IPS-15b (cell line): ENCODE measurements around the gene TRIO.

Source experiments
- H3K27me3 ChIP-seq: one replicate; pipeline ENCODE4 v1.6.1; 2013; ENCODE audit warnings: low read length; ENCODE audit not compliant: control insufficient read depth, insufficient read depth
- H3K36me3 ChIP-seq: one replicate; pipeline ENCODE4 v1.6.1; 2013; ENCODE audit warnings: low read length; ENCODE audit not compliant: control insufficient read depth, insufficient read depth
- H3K4me1 ChIP-seq: one replicate; pipeline ENCODE4 v1.6.1; 2013; ENCODE audit warnings: mild to moderate bottlenecking, low read length; ENCODE audit not compliant: control insufficient read depth, insufficient read depth
- H3K4me3 ChIP-seq: one replicate; pipeline ENCODE4 v1.5.1; 2013; ENCODE audit warnings: low read depth, low read length
- H3K9ac ChIP-seq: one replicate; pipeline ENCODE4 v1.6.1; 2013; ENCODE audit warnings: low read depth, mild to moderate bottlenecking, low read length
- H3K9me3 ChIP-seq: one replicate; pipeline ENCODE4 v1.6.1; 2013; ENCODE audit warnings: mild to moderate bottlenecking, low read length; ENCODE audit not compliant: control insufficient read depth, insufficient read depth

Gene TRIO

DNA sequence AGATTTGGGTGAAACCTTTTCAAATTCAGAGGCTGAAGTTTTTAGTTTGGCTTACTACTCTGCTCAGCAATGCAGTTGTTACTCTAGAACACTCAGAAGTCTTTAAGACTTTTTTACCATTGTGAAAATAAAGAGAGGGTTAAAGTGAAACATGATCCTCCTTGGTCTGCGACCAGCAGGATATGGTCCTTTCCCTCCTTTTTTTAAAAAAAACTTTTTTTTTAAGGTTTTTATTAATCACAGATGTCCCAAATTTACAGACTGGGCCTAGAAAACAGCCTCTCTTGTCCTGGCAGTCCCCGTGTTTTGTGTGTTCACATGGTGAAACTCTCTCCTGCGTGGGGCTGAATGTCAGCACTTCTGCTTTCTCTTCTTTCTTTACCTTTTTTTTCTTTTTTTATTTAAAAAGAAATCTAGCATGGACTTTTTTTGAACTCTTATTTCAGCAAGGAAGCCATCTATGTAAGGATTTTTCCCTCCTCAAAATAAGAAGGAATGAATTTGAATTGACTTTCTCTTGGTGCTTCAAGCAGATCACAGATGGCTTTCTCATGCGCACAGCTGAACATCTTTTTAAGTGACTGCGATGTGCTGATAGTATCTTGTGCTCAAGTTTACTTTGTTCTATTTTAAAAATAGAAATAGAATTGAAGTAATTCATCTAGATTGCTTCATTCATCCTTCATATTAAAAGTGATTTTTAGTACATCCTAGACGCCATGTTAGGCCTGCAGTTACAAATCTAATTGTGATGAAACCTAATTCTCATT lies 309.7 kb downstream of the TRIO start:
- Histone ChIP-seq H3K9ac (no peak overlapping the region), H3K4me1 (peaks cover 9% of the 10 kb centered on the region)

DNA sequence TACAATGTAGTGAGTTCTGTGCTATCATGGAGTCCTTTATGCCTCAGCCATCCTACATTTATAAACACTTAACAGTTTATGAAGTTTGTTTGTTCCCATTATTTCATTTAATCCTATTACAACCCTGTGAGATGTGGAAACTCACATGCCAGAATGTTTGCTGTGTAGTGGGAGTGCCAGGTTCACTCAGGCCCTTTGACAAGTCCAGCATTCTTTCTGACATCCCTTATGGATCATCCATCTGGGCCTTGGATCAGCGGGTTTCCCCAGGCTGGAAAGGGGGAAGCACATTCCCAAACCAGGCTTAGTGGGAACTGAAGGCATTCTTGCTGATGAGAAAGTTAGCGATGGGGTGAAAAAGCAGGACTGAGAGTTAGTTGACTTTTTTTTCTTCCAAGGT lies 310.3 kb downstream of the TRIO start:
- H3K36me3 ChIP-seq, result peaks cover 8% of the 10 kb centered on the region

More for the DNA sequence above, 309.7 kb downstream of the TRIO start:
- peaks cover 8% of the 10 kb centered on the region for H3K36me3 ChIP-seq
- no peak overlapping the region for H3K4me3 ChIP-seq
- H3K9me3 ChIP-seq, result no peaks in the 10 kb centered on the region
- no peaks in the 10 kb centered on the region for H3K27me3 ChIP-seq

GRCh38 chr5:14455814-14456321 lies 312.7 kb downstream of the TRIO start:
- Histone ChIP-seq H3K9me3 (no peaks in the 10 kb centered on the region), H3K9ac (no peak overlapping the region), H3K4me1 (peaks cover 9% of the 10 kb centered on the region), H3K4me3 (no peak overlapping the region), H3K36me3 (peaks cover 16% of the 10 kb centered on the region), H3K27me3 (no peaks in the 10 kb centered on the region)

More for the DNA sequence above, 310.3 kb downstream of the TRIO start:
- Histone ChIP-seq H3K9me3 (no peaks in the 10 kb centered on the region), H3K4me1 (peaks cover 9% of the 10 kb centered on the region), H3K27me3 (no peaks in the 10 kb centered on the region), H3K4me3 (no peak overlapping the region), H3K9ac (no peak overlapping the region)

GRCh38 chr5:14457476-14457875 lies 314.3 kb downstream of the TRIO start:
- no peak overlapping the region for H3K9ac ChIP-seq
- peaks cover 27% of the 10 kb centered on the region for H3K36me3 ChIP-seq
- H3K9me3 ChIP-seq, result no peaks in the 10 kb centered on the region
- no peaks in the 10 kb centered on the region for H3K27me3 ChIP-seq
- H3K4me1 ChIP-seq, result peaks cover 3% of the 10 kb centered on the region
- H3K4me3 ChIP-seq, result no peak overlapping the region

- H3K27me3 ChIP-seq, result no peaks in the 10 kb centered on the region
- no peak overlapping the region for H3K4me3 ChIP-seq
- H3K4me1 ChIP-seq, result no peaks in the 10 kb centered on the region
- peaks cover 32% of the 10 kb centered on the region for H3K36me3 ChIP-seq
- H3K9ac ChIP-seq, result no peak overlapping the region
- H3K9me3 ChIP-seq, result no peaks in the 10 kb centered on the region
Measured at GRCh38 chr5:14458414-14458813, 315.3 kb downstream of the TRIO start.

DNA sequence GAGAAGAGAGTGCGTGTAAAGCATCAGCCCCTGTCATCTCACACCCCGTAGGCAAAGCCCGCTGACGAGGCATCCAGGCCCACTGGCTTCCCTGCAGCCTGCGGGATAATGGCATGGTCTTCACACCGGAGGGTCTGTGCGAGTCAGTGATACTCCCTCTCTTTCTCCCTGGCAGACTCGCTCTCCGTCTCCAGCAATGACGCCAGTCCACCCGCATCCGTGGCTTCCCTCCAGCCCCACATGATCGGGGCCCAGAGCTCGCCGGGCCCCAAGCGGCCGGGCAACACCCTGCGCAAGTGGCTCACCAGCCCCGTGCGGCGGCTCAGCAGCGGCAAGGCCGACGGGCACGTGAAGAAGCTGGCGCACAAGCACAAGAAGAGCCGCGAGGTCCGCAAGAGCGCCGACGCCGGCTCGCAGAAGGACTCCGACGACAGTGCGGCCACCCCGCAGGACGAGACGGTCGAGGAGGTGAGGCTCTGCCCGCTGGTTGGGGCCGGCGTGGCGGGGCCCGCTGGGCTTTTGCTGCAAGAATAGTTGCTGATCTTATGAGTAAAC lies 317.8 kb downstream of the TRIO start:
- no peak overlapping the region for H3K9ac ChIP-seq
- H3K4me1 ChIP-seq, result peaks cover 3% of the 10 kb centered on the region
- no peaks in the 10 kb centered on the region for H3K27me3 ChIP-seq
- no peaks in the 10 kb centered on the region for H3K9me3 ChIP-seq
- no peak overlapping the region for H3K4me3 ChIP-seq
- peaks cover 38% of the 10 kb centered on the region for H3K36me3 ChIP-seq

GRCh38 chr5:14462681-14463080 lies 319.5 kb downstream of the TRIO start:
- H3K36me3 ChIP-seq, result peaks cover 43% of the 10 kb centered on the region
- no peak overlapping the region for H3K4me3 ChIP-seq
- peaks cover 3% of the 10 kb centered on the region for H3K4me1 ChIP-seq
- H3K9ac ChIP-seq, result no peak overlapping the region
- no peaks in the 10 kb centered on the region for H3K9me3 ChIP-seq
- H3K27me3 ChIP-seq, result no peaks in the 10 kb centered on the region

- H3K27me3 ChIP-seq, result no peaks in the 10 kb centered on the region
- peaks cover 3% of the 10 kb centered on the region for H3K4me1 ChIP-seq
- H3K9me3 ChIP-seq, result no peaks in the 10 kb centered on the region
- no peak overlapping the region for H3K4me3 ChIP-seq
- H3K36me3 ChIP-seq, result peaks cover 43% of the 10 kb centered on the region
- H3K9ac ChIP-seq, result no peak overlapping the region
Measured at GRCh38 chr5:14463629-14464028, 320.5 kb downstream of the TRIO start.

DNA sequence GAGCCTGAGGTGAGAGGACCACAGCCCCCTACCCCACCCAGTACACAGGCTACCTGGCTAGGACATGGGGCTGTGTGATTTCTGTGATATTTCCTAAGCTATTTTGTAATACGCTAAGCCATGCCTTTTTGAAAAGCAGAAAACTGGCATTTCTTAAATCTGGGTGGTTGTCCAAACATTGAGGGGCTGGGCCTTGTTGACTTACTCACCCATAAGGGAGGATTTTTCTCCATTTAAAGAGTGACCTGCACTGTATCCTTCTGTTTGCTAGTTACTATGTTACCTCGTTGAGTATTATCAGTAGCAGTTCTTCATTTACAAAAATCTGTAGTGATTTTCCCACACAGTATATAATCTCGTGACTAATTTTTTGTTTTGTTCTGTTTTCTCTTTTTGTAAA lies 321.0 kb downstream of the TRIO start:
- Histone ChIP-seq H3K9me3 (no peaks in the 10 kb centered on the region), H3K27me3 (no peaks in the 10 kb centered on the region), H3K36me3 (peaks cover 43% of the 10 kb centered on the region), H3K4me1 (peaks cover 3% of the 10 kb centered on the region), H3K9ac (no peak overlapping the region), H3K4me3 (no peak overlapping the region)

- Histone ChIP-seq H3K4me3 (no peak overlapping the region), H3K36me3 (peaks cover 41% of the 10 kb centered on the region), H3K27me3 (no peaks in the 10 kb centered on the region), H3K9me3 (no peaks in the 10 kb centered on the region), H3K9ac (no peak overlapping the region), H3K4me1 (peaks cover 3% of the 10 kb centered on the region)
Measured at GRCh38 chr5:14464671-14465070, 321.5 kb downstream of the TRIO start.

DNA sequence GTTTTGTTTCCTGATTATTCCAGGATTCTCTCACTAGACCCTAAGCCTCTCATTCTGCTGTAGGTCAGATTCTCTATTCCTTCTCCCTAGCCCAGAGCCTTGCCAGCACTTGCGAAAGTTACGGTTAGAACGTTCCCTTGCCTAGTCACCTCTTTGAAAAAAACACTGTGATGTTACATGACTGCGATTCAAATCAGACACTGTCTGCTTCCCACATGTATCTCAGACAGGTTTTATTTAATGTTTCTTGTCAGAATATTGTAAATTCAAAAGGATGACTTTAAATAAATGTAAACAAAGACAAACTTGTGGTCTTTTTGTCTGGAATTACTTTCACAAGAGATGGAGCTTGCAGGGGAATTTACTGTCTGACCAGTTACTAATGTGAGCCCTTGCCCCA lies 322.0 kb downstream of the TRIO start:
- H3K9ac ChIP-seq, result no peak overlapping the region

GRCh38 chr5:14465776-14466175 lies 322.6 kb downstream of the TRIO start:
- Histone ChIP-seq H3K9ac (no peak overlapping the region), H3K27me3 (no peaks in the 10 kb centered on the region), H3K36me3 (peaks cover 34% of the 10 kb centered on the region), H3K4me1 (peaks cover 3% of the 10 kb centered on the region), H3K4me3 (no peak overlapping the region), H3K9me3 (no peaks in the 10 kb centered on the region)

More for the DNA sequence above, 322.0 kb downstream of the TRIO start:
- no peaks in the 10 kb centered on the region for H3K9me3 ChIP-seq
- no peak overlapping the region for H3K4me3 ChIP-seq
- H3K27me3 ChIP-seq, result no peaks in the 10 kb centered on the region
- H3K36me3 ChIP-seq, result peaks cover 41% of the 10 kb centered on the region
- H3K4me1 ChIP-seq, result peaks cover 3% of the 10 kb centered on the region
